Astrocyte (in vitro differentiated cells and primary cell): ENCODE results near the gene RPAP3.

ENCODE experiments used
- CTCF ChIP-seq: IDR thresholded peaks from 2 replicates; pipeline ENCODE4 v1.5.1; 2011; ENCODE audit warnings: low read depth, mild to moderate bottlenecking, inconsistent platforms, low read length, moderate library complexity; ENCODE audit not compliant: insufficient read depth
- EZH2 ChIP-seq: IDR thresholded peaks from 2 replicates; pipeline ENCODE4 v1.6.1; 2012; ENCODE audit warnings: mild to moderate bottlenecking, low read length, inconsistent platforms; ENCODE audit not compliant: insufficient read depth

GRCh38 chr12:47700263-47700662 is 5.6 kb downstream of the RPAP3 start:
- TF ChIP-seq CTCF (no peak), EZH2 (no peak)
